Sigmoid colon (tissue), 7 donors: ENCODE measurements around the gene ZNF579. TPM values are rescaled to one million over a fixed set of nuclear protein-coding genes. Genes with fewer than 3 reads are reported as not detected.

Experiments
- DNase-seq: peaks from one replicate; pipeline ENCODE4 v3.0.0-alpha.2; 2019
- H3K27ac ChIP-seq, 4 donors: fragments of 200-600 bp; sonication (generic); one replicate each; pipeline ENCODE4 v1.5.1; 2016 to 2019; ENCODE audit warnings: mild to moderate bottlenecking in 1 of 4
- H3K27me3 ChIP-seq, 3 donors: fragments of 200-600 bp; sonication (generic); one replicate each; pipeline ENCODE4 v1.5.1; 2019; ENCODE audit warnings: mild to moderate bottlenecking in 1 of 3
- H3K36me3 ChIP-seq, 4 donors: fragments of 200-600 bp; sonication (generic); one replicate each; pipeline ENCODE4 v1.5.1; 2016 to 2019
- H3K4me1 ChIP-seq, 4 donors: fragments of 200-600 bp; sonication (generic); one replicate each; pipeline ENCODE4 v1.5.1; 2017 to 2019
- H3K4me3 ChIP-seq, 4 donors: fragments of 200-600 bp; sonication (generic); one replicate each; pipeline ENCODE4 v1.5.1; 2017 to 2019; ENCODE audit warnings: mild to moderate bottlenecking in 2 of 4, moderate library complexity in 1 of 4
- H3K9me3 ChIP-seq, 4 donors: fragments of 200-600 bp in 3 of 4; sonication (generic) in 3 of 4; one replicate each; pipeline versions ENCODE4 v1.5.1 to v1.6.1; 2013 to 2019
- CTCF ChIP-seq, 4 experiments: fragments of 450-650 bp in 3 of 4; fragments of 200-600 bp in 1 of 4; IDR thresholded peaks; one replicate each; pipeline ENCODE4 v1.5.1; 2016 to 2019; ENCODE audit warnings: antibody characterized with exemption in 4 of 4, mild to moderate bottlenecking in 3 of 4, moderate library complexity in 2 of 4
- EP300 ChIP-seq, 4 donors: sonication (generic); formaldehyde crosslinking; IDR thresholded peaks; one replicate each; pipeline ENCODE4 v1.6.1; 2017; ENCODE audit warnings: antibody characterized with exemption in 4 of 4
- POLR2A ChIP-seq, 2 donors: fragments of 450-650 bp; IDR thresholded peaks; one replicate each; pipeline ENCODE4 v1.6.1; 2016; ENCODE audit warnings: antibody characterized with exemption in 2 of 2, mild to moderate bottlenecking in 2 of 2, moderate library complexity in 2 of 2
- POLR2AphosphoS5 ChIP-seq, 4 donors: sonication (generic); formaldehyde crosslinking; IDR thresholded peaks; one replicate each; pipeline ENCODE4 v1.6.1; 2017; ENCODE audit warnings: antibody characterized with exemption in 4 of 4
- WGBS, 2 donors: extraction: QIAGEN DNeasy Blood & Tissue Kit; methylation state at CpG; one replicate each; pipeline ENCODE4 v1.1.7; 2013; 5-methylcytosine and 5-hydroxymethylcytosine counted together
- intact Hi-C: fragments of 100-400 bp; cut with DNase I; formaldehyde crosslinking; loops from one replicate; pipeline ENCODE4 v1.15.1; 2023
- polyA plus RNA-seq, 3 donors: library from polyadenylated mRNA; stranded (reverse); fragments of 200-250 nt; gene quantifications; one replicate each; pipeline ENCODE4 v1.2.3, GENCODE V29; 2013
- total RNA-seq, 4 donors: library from RNA; depleted of rRNA; stranded (reverse); fragments of >200 nt; gene quantifications; one replicate each; pipeline ENCODE4 v1.1.0, GENCODE V29; 2016
- donor health status: healthy with polysubstance abuse.
- donor health status: Bipolar disorder and iron deficiency.
- donor health status: healthy.

The ZNF579 gene
- total and polyA plus RNA-seq, 7 donors, result 0.69 to 4.0 (median 2.0) TPM

GRCh38 chr19:55546822-55547614 is 33.6 kb downstream of the ZNF579 start:
- Histone ChIP-seq H3K9me3 (no peaks in the 10 kb centered on the region), H3K27me3 (peaks cover 5 to 65% (median 54%) of the 10 kb centered on the region in 3 donors), H3K4me3 (no peak overlapping the region), H3K27ac (peak overlapping the region; percentile 22 to 77 (median 47)), H3K4me1 (peaks cover 0 to 8% (median 0%) of the 10 kb centered on the region in 4 donors), H3K36me3 (no peaks in the 10 kb centered on the region)
- DNase-seq, result peak; percentile 91
- peak in 1 of 4 donors; percentile 10 for TF ChIP-seq EP300 (IDR thresholded peaks at IDR 0.05)
- no peak for TF ChIP-seq POLR2A (IDR thresholded peaks at IDR 0.05)
- no peak for TF ChIP-seq CTCF (IDR thresholded peaks at IDR 0.05)
- peak in 3 of 4 donors; percentile 6 to 71 (median 52) for TF ChIP-seq POLR2AphosphoS5 (IDR thresholded peaks at IDR 0.05)
- intact Hi-C loops, result no loop called here
- 45 to 71% methylated on average over 17 of the region's 17 CpGs for WGBS, 2 donors

DNA sequence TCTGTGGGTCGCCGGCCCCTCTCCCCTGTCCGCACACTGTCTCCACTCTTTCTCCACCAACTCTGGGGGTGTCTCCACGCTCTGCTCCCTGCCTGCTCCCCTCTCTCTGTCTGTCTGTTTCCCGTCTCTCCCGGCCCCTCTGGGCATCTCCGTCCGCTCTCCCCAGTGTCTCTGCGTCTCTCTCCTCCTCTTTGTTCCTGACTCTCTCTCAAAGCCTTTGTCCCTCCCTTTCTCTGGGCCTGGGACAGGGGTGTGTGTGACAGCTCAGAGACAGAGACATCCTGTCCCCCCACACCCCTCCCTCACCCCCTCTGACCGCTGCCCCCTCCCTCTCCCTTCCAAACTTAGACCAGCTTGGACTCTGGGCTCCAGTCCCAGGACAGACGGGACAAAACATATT is 34.6 kb downstream of the ZNF579 start:
- no peaks in the 10 kb centered on the region for H3K36me3 ChIP-seq
- intact Hi-C loops, result no loop called here
- H3K4me3 ChIP-seq, result no peak overlapping the region
- peaks cover 0 to 8% (median 0%) of the 10 kb centered on the region in 4 donors for H3K4me1 ChIP-seq
- H3K27ac ChIP-seq, result peak overlapping the region in 1 of 4 donors; percentile 55
- peaks cover 5 to 55% (median 45%) of the 10 kb centered on the region in 3 donors for H3K27me3 ChIP-seq
- H3K9me3 ChIP-seq, result no peaks in the 10 kb centered on the region
- no peak for DNase-seq
- WGBS, 2 donors, result 70 to 78% methylated on average over 11 of the region's 11 CpGs
- no peak for TF ChIP-seq POLR2A (IDR thresholded peaks at IDR 0.05)
- no peak for TF ChIP-seq CTCF (IDR thresholded peaks at IDR 0.05)
- TF ChIP-seq EP300 (IDR thresholded peaks at IDR 0.05), result no peak
- TF ChIP-seq POLR2AphosphoS5 (IDR thresholded peaks at IDR 0.05), result no peak

DNA sequence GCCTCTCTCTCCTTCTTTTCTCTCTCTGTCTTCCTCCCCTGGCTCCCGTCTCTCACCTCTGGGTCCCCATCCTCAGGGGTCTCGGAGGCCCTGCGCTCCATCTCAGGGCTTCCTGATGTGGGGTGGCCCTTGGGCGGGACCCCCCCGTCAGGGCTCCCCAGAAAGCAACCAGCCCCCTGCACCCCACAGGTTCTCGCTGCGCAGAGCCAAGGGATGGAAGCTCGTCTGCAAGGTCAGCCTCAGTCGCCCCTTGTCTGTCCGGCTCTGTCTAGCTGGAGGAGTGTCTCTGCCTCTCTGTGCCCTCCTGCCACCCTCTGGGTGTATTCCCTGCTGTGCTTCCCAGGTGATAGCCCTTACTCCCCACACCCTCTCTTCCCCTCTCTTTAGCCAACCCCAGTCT is 35.2 kb downstream of the ZNF579 start, which contains the start of gene SBK3:
Gene SBK3 (minus strand): TSS at position 101 of the 400 bp plus-strand sequence. CDS start 0 bp downstream, at position 101.
- Histone ChIP-seq H3K4me3 (no peak within 1 kb of the TSS), H3K36me3 (no peaks in the 10 kb centered on the region), H3K27me3 (peaks cover 5 to 49% (median 41%) of the 10 kb centered on the region in 3 donors), H3K4me1 (peaks cover 0 to 8% (median 0%) of the 10 kb centered on the region in 4 donors), H3K9me3 (no peaks in the 10 kb centered on the region), H3K27ac (peak within 1 kb of the TSS in 1 of 4 donors; percentile 55)
- DNase-seq, result no peak
- intact Hi-C loops, result no loop called here
- WGBS, 2 donors, result 85 to 89% methylated on average over 10 of the region's 10 CpGs
- no peak for TF ChIP-seq POLR2A (IDR thresholded peaks at IDR 0.05)
- TF ChIP-seq CTCF (IDR thresholded peaks at IDR 0.05), result no peak
- TF ChIP-seq EP300 (IDR thresholded peaks at IDR 0.05), result no peak
- TF ChIP-seq POLR2AphosphoS5 (IDR thresholded peaks at IDR 0.05), result no peak

DNA sequence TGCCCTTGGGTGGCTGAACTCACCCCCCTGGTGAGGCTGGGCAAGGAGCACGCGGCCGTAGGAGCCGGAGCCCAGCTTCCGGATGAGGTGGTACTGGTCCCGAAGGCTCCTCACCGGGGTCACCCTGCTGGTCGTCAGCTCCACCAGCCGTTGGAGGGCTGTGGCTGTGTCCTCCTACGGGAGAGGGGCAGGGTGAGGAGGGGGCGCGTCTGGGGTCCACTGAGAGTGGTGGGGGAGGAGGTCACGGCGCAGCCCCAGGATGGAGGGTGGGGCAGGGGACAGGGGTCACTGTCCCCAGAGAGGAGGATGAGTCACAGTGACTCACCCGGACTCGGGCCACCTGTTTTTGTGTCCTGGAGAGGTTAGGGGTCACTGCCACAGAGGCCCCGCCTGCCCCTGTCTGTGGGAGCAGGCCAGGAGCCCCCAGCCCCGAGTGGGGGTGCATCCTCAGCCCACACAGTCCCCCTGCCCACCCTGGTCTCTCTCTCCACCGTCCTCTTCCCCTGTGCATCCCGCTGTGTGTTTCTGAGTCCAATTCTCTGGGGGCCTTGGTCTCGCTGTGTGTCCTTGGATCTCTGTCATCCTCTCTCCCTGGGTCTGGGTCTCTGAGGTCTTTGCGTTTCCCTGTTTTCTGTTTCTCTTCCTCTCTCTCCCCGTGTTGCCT is 35.7 kb downstream of the ZNF579 start:
- Histone ChIP-seq H3K9me3 (no peaks in the 10 kb centered on the region), H3K27me3 (peaks cover under 1 to 44% (median 36%) of the 10 kb centered on the region in 3 donors), H3K27ac (no peak overlapping the region), H3K36me3 (no peaks in the 10 kb centered on the region), H3K4me3 (no peak overlapping the region), H3K4me1 (peaks cover 0 to 8% (median 0%) of the 10 kb centered on the region in 4 donors)
- DNase-seq, result no peak
- intact Hi-C loops, result no loop called here
- WGBS, 2 donors, result 56 to 77% methylated on average over 23 of the region's 23 CpGs
- TF ChIP-seq EP300 (IDR thresholded peaks at IDR 0.05) (no peak), CTCF (IDR thresholded peaks at IDR 0.05) (no peak), POLR2AphosphoS5 (IDR thresholded peaks at IDR 0.05) (no peak), POLR2A (IDR thresholded peaks at IDR 0.05) (no peak)
